Fibroblast of upper back skin (primary cell): Measurements from ENCODE around the gene PARP15.
"Not testable (repeated sequence)": the region's sequence is repeated elsewhere in the genome, so short reads cannot be mapped to it uniquely, and the experiment has no call there.

Experiments
- DNase-seq: peaks from one replicate; pipeline ENCODE4 v3.0.0-alpha.2; 2013

The PARP15 gene

DNA sequence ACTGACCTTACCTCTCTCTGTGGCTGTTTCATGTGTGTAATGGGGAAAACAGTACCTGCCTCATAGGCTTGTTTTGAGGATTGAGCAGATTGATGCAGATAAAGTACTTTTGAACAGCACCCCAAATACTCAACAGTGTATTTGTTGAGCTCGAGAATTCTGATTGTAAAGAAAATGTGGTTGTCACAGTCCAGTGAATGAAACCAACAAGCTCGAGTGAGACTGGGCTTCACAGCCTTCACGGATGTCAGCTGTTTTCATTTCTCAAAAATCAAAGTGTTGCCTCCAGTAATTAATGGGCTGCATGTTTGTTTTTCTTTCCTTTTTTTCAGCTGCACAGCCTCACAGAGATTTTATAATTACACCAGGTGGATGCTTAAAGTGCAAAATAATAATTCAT, 43.7 kb downstream of the PARP15 start:
- DNase-seq: no peak

- no peak for DNase-seq
Measured at GRCh38 chr3:122623031-122623829, 45.8 kb downstream of the PARP15 start.

DNA sequence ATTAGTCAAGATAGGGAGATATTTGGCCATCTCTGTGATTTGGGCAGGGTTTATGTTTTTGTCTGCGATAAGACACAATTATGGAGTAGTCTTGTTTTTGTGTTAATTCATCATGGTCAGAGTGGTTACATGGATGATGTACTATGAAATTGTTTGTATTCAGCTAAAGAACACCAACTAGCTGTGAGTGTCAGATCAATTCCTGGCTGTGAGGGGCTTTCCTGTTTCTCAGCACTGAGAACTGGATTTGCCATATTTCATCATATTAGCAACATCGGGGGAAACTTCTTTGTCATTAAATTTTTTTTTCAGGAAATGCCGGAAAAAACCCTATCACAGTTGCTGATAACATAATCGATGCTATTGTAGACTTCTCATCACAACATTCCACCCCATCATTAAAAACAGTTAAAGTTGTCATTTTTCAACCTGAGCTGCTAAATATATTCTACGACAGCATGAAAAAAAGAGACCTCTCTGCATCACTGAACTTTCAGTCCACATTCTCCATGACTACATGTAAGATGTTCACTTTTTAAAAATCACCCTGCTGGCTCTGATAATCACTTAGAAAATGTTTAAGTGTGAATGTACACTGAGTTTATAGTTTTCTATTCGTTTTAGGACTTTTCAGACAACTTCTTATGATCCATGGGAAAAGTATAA, 49.2 kb downstream of the PARP15 start:
- DNase-seq: no peak

DNA sequence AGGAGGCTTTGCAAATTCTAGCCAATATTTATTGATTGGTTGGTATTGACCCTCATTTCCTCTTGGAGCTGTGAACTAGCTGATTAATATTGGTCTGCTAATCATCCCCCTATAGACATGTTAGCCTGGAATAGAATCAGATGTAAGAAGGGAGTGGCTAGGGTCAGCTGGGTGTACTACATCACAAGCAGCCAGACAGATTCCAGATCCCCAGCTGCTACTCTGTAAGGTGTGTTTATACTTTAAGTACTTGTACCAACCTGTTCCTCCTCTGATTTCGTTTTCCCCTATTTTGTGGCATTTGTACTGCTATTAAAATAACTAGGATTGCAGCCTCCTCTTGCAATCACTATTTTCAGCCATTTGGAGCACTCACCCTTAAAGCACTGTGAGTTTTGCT, 49.9 kb downstream of the PARP15 start:
- DNase-seq: no peak

GRCh38 chr3:122628567-122628966, 51.1 kb downstream of the PARP15 start:
- no peak for DNase-seq

DNA sequence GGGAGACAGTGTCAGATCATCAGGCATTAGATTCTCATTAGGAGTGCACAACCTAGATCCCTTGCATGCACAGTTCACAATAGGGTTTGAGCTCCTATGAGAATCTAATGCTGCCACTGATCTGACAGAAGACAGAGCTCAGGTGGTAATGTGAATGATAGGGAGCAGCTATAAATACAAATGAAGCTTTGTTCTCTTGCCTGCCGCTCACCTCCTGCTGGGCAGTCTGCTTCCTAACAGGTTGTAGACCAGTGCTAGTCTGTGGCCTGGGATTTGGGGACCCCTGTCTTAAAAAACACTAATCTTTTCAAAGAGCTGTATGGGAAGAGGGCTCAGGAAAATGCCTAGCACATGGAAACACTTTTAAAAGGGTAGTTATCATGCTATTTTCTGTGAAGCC, 52.3 kb downstream of the PARP15 start:
- DNase-seq: no peak

GRCh38 chr3:122635789-122636188, 58.3 kb downstream of the PARP15 start:
- peak; percentile 50 for DNase-seq

DNA sequence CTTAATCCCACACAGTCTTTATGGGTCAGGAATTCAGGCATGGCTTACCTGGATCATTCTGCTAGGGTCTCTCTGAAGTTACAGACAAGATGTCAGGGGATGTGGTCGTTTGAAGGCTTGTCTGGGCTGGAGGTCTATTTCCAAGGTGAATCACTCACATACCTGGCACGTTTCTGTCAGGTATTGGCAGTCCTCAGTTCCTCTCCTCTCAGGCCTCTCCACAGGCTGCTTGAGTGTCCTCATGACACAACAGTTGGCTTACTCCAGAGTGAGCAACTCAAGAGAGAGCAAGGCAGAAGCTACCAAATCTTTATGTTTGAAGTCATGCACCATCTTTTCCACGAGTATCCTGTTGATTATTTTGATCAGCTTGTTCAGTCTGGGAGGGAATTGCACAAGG, 59.2 kb downstream of the PARP15 start:
- DNase-seq: no peak

DNA sequence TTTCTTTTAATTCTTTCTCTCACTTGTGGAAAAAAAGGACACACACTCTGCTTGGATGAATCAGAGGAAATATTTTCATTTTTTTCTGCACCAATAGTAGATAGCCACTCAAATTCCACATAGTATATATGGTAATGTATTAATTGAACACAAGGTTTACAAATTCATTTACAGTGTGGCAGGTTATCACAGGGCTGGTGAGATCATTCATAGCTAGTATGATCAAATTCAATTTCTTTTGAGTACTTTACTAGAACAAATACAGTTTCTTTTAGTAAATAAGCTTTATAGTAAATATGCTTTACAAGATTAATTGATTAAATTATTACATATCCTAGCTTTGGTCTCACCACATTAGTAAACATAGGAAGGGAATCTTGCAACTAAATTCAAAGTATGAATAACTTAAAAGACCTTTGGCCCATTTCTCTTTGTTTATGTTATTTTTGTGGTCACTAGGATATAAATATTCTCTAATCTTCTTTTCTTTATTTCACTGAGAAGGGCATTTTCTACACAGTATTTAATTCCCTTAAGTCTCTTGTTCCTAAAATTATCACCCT, 63.1 kb downstream of the PARP15 start:
- DNase-seq: no peak

DNA sequence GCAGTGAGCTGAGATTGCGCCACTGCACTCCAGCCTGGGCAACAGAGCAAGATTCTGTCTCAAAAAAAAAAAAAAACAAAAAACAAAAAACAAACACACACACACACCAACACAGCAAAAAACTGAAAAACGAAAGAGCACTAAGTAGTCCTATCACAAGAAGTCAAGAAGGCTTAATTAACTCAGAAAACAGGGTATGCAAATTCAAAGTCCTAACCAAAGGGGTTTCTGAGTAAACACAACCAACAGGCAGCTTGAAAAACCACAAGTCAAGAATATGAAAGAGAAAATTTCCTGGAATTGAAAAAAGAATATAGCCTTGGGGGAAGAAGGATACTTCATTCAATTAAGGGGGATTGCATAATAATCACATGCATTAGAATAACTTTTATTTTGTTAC, 65.5 kb downstream of the PARP15 start:
- no peak for DNase-seq

GRCh38 chr3:122646146-122646988, 68.9 kb downstream of the PARP15 start:
- DNase-seq: no peak

- not testable (repeated sequence) for DNase-seq
Measured at GRCh38 chr3:122651233-122651907, 73.9 kb downstream of the PARP15 start.

DNA sequence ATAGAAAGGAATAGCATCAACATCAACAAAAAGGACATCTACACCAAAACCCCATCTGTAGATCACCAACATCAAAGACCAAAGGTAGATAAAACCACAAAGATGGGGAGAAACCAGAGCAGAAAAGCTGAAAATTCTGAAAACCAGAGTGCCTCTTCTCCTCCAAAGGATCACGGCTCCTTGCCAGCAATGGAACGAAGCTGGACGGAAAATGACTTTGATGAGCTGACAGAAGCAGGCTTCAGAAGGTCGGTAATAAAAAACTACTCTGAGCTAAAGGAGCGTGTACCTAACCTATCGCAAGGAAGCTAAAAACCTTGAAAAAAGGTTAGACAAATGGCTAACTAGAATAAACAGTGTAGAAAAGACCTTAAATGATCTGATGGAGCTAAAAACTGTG, 74.5 kb downstream of the PARP15 start:
- DNase-seq: not testable (repeated sequence)

GRCh38 chr3:122658336-122658735, 80.9 kb downstream of the PARP15 start:
- DNase-seq: not testable (repeated sequence)

DNA sequence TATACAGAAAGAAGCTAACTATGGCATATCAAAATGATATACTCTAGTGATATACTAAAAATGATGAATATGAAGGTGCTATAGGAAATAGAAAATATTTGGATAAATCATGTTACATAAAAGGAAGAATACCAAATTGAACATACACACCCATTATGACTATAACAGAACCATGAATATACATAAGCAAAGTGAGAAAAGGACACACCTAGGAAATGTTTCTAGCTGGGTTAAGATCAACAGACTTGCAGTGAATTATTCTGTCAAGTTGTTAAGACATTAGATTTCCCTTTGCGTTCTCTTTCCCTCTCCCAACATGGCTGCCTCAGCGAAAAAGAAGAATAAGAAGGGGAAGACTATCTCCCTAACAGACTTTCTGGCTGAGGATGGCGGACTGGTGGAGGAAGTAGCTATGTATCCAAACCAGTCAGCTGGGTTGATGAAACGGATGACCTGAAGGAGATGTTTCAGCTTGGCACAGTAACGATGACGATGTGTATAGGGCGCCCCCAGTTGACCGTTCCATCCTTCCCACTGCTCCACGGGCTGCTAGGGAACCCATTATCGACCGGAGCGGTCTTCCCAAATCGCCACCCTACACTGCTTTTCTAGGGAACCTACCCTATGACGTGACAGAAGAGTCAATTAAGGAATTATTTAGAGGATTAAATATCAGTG, 83.0 kb downstream of the PARP15 start:
- DNase-seq: no peak

- DNase-seq: no peak
Measured at GRCh38 chr3:122661633-122662032, 84.2 kb downstream of the PARP15 start.

- DNase-seq: no peak
Measured at GRCh38 chr3:122662505-122662904, 85.1 kb downstream of the PARP15 start.

- DNase-seq: no peak
Measured at GRCh38 chr3:122665226-122665786, 87.9 kb downstream of the PARP15 start.

- no peak for DNase-seq
Measured at GRCh38 chr3:122665881-122666280, 88.4 kb downstream of the PARP15 start.

DNA sequence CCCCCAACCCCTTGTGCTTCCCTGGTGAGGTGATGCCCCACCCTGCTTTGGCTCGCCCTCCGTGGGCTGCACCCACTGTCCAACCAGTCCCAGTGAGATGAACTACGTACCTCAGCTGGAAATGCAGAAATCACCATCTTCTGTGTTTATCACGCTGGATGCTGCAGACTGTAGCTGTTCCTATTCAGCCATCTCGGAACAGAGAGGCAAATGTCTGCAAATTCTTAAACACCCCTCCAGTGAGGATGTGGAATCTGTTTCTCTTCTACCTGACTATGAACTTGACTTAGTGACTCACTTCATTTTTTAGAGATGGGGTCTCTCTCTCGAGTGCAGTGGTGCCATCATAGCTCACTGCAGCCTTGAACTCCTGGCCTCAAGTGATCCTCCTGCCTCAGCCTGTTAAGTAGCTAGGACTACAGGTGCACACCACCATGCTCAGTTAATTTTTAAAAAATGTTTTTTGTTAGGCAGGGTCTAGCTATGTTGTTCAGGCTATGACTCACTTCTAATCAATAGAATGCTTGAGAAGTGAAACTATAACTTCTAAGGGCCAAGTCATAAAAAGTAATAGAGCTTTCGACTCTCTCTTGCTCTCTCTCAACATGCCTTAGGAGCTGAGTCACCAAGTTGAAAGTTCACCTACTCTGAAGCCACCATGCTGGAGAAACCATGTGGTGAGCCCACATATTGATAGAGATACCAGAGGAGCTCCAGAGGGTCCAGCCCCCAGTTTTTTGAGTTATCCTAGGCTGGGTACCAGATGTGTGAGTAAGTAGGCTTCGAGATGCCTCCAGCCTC, 91.7 kb downstream of the PARP15 start:
- DNase-seq: peak; percentile 80

GRCh38 chr3:122671553-122671952, 94.1 kb downstream of the PARP15 start:
- no peak for DNase-seq
